HFFc6 (cell line): ENCODE data around the gene PPIA. TPM values are rescaled to one million over a fixed set of nuclear protein-coding genes. Genes with fewer than 3 reads are reported as not detected.

ENCODE experiments used
- DNase-seq: peaks from one replicate; pipeline ENCODE4 v3.0.0-alpha.2; 2018
- H3K27ac Mint-ChIP-seq: 2 replicates; pipeline ENCODE4 v1.8.0; 2020; ENCODE audit warnings: mild to moderate bottlenecking, mixed read lengths
- H3K27me3 Mint-ChIP-seq: 2 replicates; pipeline ENCODE4 v1.8.0; 2021; ENCODE audit warnings: mild to moderate bottlenecking, moderate library complexity, mixed read lengths; ENCODE audit not compliant: insufficient read depth
- H3K36me3 Mint-ChIP-seq: 2 replicates; pipeline ENCODE4 v1.8.0; 2021; ENCODE audit warnings: low read depth, mixed read lengths
- H3K4me1 Mint-ChIP-seq: 2 replicates; pipeline ENCODE4 v1.8.0; 2020; ENCODE audit warnings: low read depth, mixed read lengths
- H3K4me3 Mint-ChIP-seq: 2 replicates; pipeline ENCODE4 v1.8.0; 2020; ENCODE audit warnings: mild to moderate bottlenecking, moderate library complexity, mixed read lengths
- H3K9me3 Mint-ChIP-seq: 2 replicates; pipeline ENCODE4 v1.8.0; 2020; ENCODE audit warnings: mild to moderate bottlenecking, mixed read lengths
- CTCF ChIP-seq: fragments of 200-600 bp; sonication (generic); IDR thresholded peaks from 2 replicates; pipeline ENCODE4 v1.5.0; 2021; ENCODE audit warnings: antibody characterized with exemption, mild to moderate bottlenecking
- total RNA-seq, 6 experiments: library from RNA; stranded (reverse); fragmentation: NEBNext Ultra II Directional; extraction: Animal tissue kit (Norgen Biotek cat#: 25700); gene quantifications; 2 replicates in 1 of 6; 3 replicates in 5 of 6; pipeline ENCODE4 v1.2.3, GENCODE V29; 2021

PPIA gene
- total RNA-seq, 6 experiments from 2014 or later, result 2,348 to 2,538 (median 2,460) TPM

GRCh38 chr7:44793919-44794318, 2.6 kb upstream of the PPIA start:
- peak; percentile 71 for DNase-seq
- TF ChIP-seq CTCF, result no peak
- Mint-ChIP-seq H3K9me3 (peaks cover 5% of the 10 kb centered on the region; the same call in 1 of the 2 replicates), H3K27me3 (peaks cover 15% of the 10 kb centered on the region), H3K27ac (peak overlapping the region; percentile 72), H3K36me3 (peaks cover 17% of the 10 kb centered on the region), H3K4me3 (no peak overlapping the region), H3K4me1 (peaks cover 38% of the 10 kb centered on the region)

- H3K27me3 Mint-ChIP-seq, result peaks cover 15% of the 10 kb centered on the region
- H3K4me1 Mint-ChIP-seq, result peaks cover 40% of the 10 kb centered on the region
- peaks cover 5% of the 10 kb centered on the region; the same call in 1 of the 2 replicates for H3K9me3 Mint-ChIP-seq
- H3K4me3 Mint-ChIP-seq, result no peak overlapping the region
- peaks cover 18% of the 10 kb centered on the region for H3K36me3 Mint-ChIP-seq
- peak overlapping the region; percentile 72 for H3K27ac Mint-ChIP-seq
- TF ChIP-seq CTCF, result no peak
- no peak for DNase-seq
These were observed 2.1 kb upstream of the PPIA start for GRCh38 chr7:44794331-44794730.

GRCh38 chr7:44796034-44796503, 412 bp upstream of the PPIA start:
- H3K27ac Mint-ChIP-seq, result peak overlapping the region; percentile 98
- peak overlapping the region; percentile 98 for H3K4me3 Mint-ChIP-seq
- peaks cover 34% of the 10 kb centered on the region for H3K36me3 Mint-ChIP-seq
- peak; percentile 45 for DNase-seq
- H3K9me3 Mint-ChIP-seq, result peaks cover 5% of the 10 kb centered on the region; the same call in 1 of the 2 replicates
- TF ChIP-seq CTCF, result no peak
- H3K27me3 Mint-ChIP-seq, result peaks cover 15% of the 10 kb centered on the region
- peaks cover 49% of the 10 kb centered on the region for H3K4me1 Mint-ChIP-seq

- Mint-ChIP-seq H3K27me3 (peaks cover 17% of the 10 kb centered on the region), H3K27ac (peak overlapping the region; percentile 98), H3K4me3 (peak overlapping the region; percentile 98), H3K4me1 (peaks cover 54% of the 10 kb centered on the region), H3K9me3 (peaks cover 5% of the 10 kb centered on the region; the same call in 1 of the 2 replicates), H3K36me3 (peaks cover 50% of the 10 kb centered on the region)
- peak; percentile 82 for DNase-seq
- TF ChIP-seq CTCF, result peak; percentile 79
These were observed 1.1 kb downstream of the PPIA start for GRCh38 chr7:44797329-44798258.

- peak; percentile 47 for DNase-seq
- Mint-ChIP-seq H3K9me3 (peaks cover 5% of the 10 kb centered on the region; the same call in 1 of the 2 replicates), H3K4me3 (peak overlapping the region; percentile 98), H3K27ac (peak overlapping the region; percentile 98), H3K4me1 (peaks cover 55% of the 10 kb centered on the region), H3K27me3 (peaks cover 13% of the 10 kb centered on the region), H3K36me3 (peaks cover 55% of the 10 kb centered on the region)
- no peak for TF ChIP-seq CTCF
These were observed 2.3 kb downstream of the PPIA start for GRCh38 chr7:44798649-44799305.
